H1 (cell line): ENCODE data around the gene CELF4. TPM values are rescaled to one million over a fixed set of nuclear protein-coding genes. Genes with fewer than 3 reads are reported as not detected.
A peak's percentile ranks its signal among the peaks of the same experiment; 100 is the strongest.

Source experiments
- CTCF ChIA-PET: fragments of 300-600 bp; sonication (Branson Sonifier 250); formaldehyde crosslinking; loops from one replicate; lab custom pipeline; 2021; ENCODE audit not compliant: partially characterized antibody; lab: Charles Lee
- POLR2A ChIA-PET: fragments of 300-600 bp; sonication (Branson Sonifier 250); formaldehyde crosslinking; loops from one replicate; lab custom pipeline; 2021; ENCODE audit warnings: inconsistent platforms; ENCODE audit not compliant: partially characterized antibody; lab: Charles Lee
- DNase-seq, 2 experiments: peaks; one replicate each; pipeline versions ENCODE4 v3.0.0 to v3.0.0-alpha.2; 2010 to 2022; ENCODE audit warnings: low spot score in 2 of 2, low read depth in 1 of 2, mixed read lengths in 1 of 2
- FAIRE-seq: peaks from 2 replicates; lab custom pipeline; 2011; peaks lifted over from hg19 to GRCh38; lab: Jason Lieb, UNC
- H2AFZ ChIP-seq: 2 replicates; pipeline ENCODE4 v1.8.1; 2012; ENCODE audit warnings: low read length, inconsistent platforms
- H2AK5ac ChIP-seq: 2 replicates; pipeline ENCODE4 v1.6.1; 2013; ENCODE audit warnings: low read depth, low read length
- H2BK120ac ChIP-seq: replicated peaks from 2 replicates; pipeline ENCODE3; 2013; ENCODE audit warnings: low read depth, low read length, inconsistent platforms
- H2BK12ac ChIP-seq: 2 replicates; pipeline ENCODE4 v1.6.1; 2013; ENCODE audit warnings: low read depth, low read length
- H2BK15ac ChIP-seq: 2 replicates; pipeline ENCODE4 v1.6.1; 2013; ENCODE audit warnings: low read length
- H2BK20ac ChIP-seq: 2 replicates; pipeline ENCODE4 v1.6.1; 2013; ENCODE audit warnings: low read length
- H2BK5ac ChIP-seq: 2 replicates; pipeline ENCODE4 v1.6.1; 2013; ENCODE audit warnings: low read depth, low read length
- H3K14ac ChIP-seq: 2 replicates; pipeline ENCODE4 v1.6.1; 2013; ENCODE audit warnings: inconsistent platforms; ENCODE audit not compliant: insufficient read length
- H3K18ac ChIP-seq: 2 replicates; pipeline ENCODE4 v1.6.1; 2013; ENCODE audit warnings: low read length; ENCODE audit errors: extremely low read depth
- H3K23ac ChIP-seq: 2 replicates; pipeline ENCODE4 v1.6.1; 2013; ENCODE audit warnings: inconsistent platforms; ENCODE audit not compliant: insufficient read length
- H3K23me2 ChIP-seq: 2 replicates; pipeline ENCODE4 v1.6.1; 2013; ENCODE audit warnings: low read depth, low read length
- H3K27ac ChIP-seq: 2 replicates; pipeline ENCODE4 v1.6.1; 2011; ENCODE audit warnings: low read depth, low read length, inconsistent platforms
- H3K27me3 ChIP-seq, 4 experiments: replicated peaks in 1 of 4; 1 replicate in 1 of 4; 2 replicates in 3 of 4; pipeline versions ENCODE4 v1.6.1 to v1.8.1; 2011 to 2013; ENCODE audit warnings: low read length in 3 of 4, mild to moderate bottlenecking in 3 of 4, inconsistent platforms in 2 of 4, mixed read lengths in 2 of 4, moderate library complexity in 1 of 4; ENCODE audit not compliant: control insufficient read depth in 3 of 4, insufficient read depth in 3 of 4; ENCODE audit errors: extremely low read depth in 1 of 4
- H3K36me3 ChIP-seq, 4 experiments: 2 replicates each; pipeline versions ENCODE4 v1.6.1 to v1.8.1; 2011 to 2013; ENCODE audit warnings: mild to moderate bottlenecking in 4 of 4, low read length in 3 of 4, moderate library complexity in 2 of 4, control low read depth in 1 of 4, inconsistent platforms in 1 of 4; ENCODE audit not compliant: insufficient read depth in 4 of 4, control insufficient read depth in 2 of 4
- H3K4ac ChIP-seq: replicated peaks from 2 replicates; pipeline ENCODE3; 2013; ENCODE audit warnings: low read length, low read depth, mixed read lengths, inconsistent platforms; ENCODE audit not compliant: insufficient read length
- H3K4me1 ChIP-seq, 4 experiments: replicated peaks in 1 of 4; 1 replicate in 1 of 4; 2 replicates in 3 of 4; pipeline versions ENCODE4 v1.6.1 to v1.8.1; 2011 to 2013; ENCODE audit warnings: low read length in 3 of 4, inconsistent platforms in 2 of 4, mixed read lengths in 1 of 4; ENCODE audit not compliant: insufficient read depth in 4 of 4, control insufficient read depth in 3 of 4
- H3K4me2 ChIP-seq, 2 experiments: 2 replicates each; pipeline versions ENCODE4 v1.6.1 to v1.8.1; 2011 to 2013; ENCODE audit warnings: low read depth in 2 of 2, low read length in 2 of 2, control low read depth in 1 of 2, inconsistent platforms in 1 of 2, mild to moderate bottlenecking in 1 of 2; ENCODE audit not compliant: insufficient read depth in 1 of 2
- H3K4me3 ChIP-seq, 4 experiments: fragments of 200-600, 300-600 bp in 1 of 4; sonication (generic), shearing (Covaris generic), sonication (Bioruptor Twin) in 1 of 4; 2 replicates each; pipeline versions ENCODE4 v1.5.1 to v1.8.1; 2011 to 2016; ENCODE audit warnings: low read length in 4 of 4, low read depth in 3 of 4, control low read depth in 2 of 4, inconsistent platforms in 2 of 4, mild to moderate bottlenecking in 2 of 4, mixed read lengths in 1 of 4, moderate library complexity in 1 of 4; ENCODE audit not compliant: insufficient read depth in 2 of 4; ENCODE audit errors: extremely low read depth in 1 of 4
- H3K56ac ChIP-seq: replicated peaks from 2 replicates; pipeline ENCODE3; 2013; ENCODE audit warnings: low read depth, mild to moderate bottlenecking, mixed read lengths, low read length, inconsistent platforms; ENCODE audit not compliant: insufficient read length
- H3K79me1 ChIP-seq: 2 replicates; pipeline ENCODE4 v1.6.1; 2013; ENCODE audit warnings: low read depth, low read length, control low read depth
- H3K79me2 ChIP-seq, 2 experiments: 2 replicates each; pipeline versions ENCODE4 v1.6.1 to v1.8.1; 2012 to 2013; ENCODE audit warnings: low read length in 2 of 2, mild to moderate bottlenecking in 2 of 2, inconsistent platforms in 1 of 2; ENCODE audit not compliant: insufficient read depth in 2 of 2, control insufficient read depth in 1 of 2
- H3K9ac ChIP-seq, 4 experiments: replicated peaks in 1 of 4; 1 replicate in 1 of 4; 2 replicates in 3 of 4; pipeline versions ENCODE4 v1.6.1 to v1.8.1; 2011 to 2013; ENCODE audit warnings: low read depth in 3 of 4, low read length in 3 of 4, control low read depth in 2 of 4, mild to moderate bottlenecking in 2 of 4, moderate library complexity in 2 of 4, inconsistent platforms in 1 of 4; ENCODE audit errors: extremely low read depth in 1 of 4
- H3K9me3 ChIP-seq, 2 experiments: 2 replicates each; pipeline versions ENCODE4 v1.6.1 to v1.8.1; 2012 to 2013; ENCODE audit warnings: mild to moderate bottlenecking in 2 of 2, moderate library complexity in 2 of 2, control low read depth in 1 of 2, inconsistent platforms in 1 of 2, low read depth in 1 of 2, low read length in 1 of 2, mixed read lengths in 1 of 2; ENCODE audit not compliant: insufficient read depth in 2 of 2
- H4K20me1 ChIP-seq, 2 experiments: replicated peaks in 1 of 2; 2 replicates each; pipeline versions ENCODE3 to v1.8.1; 2011 to 2013; ENCODE audit warnings: inconsistent platforms in 2 of 2, low read length in 2 of 2, mild to moderate bottlenecking in 1 of 2; ENCODE audit not compliant: insufficient read depth in 2 of 2, control insufficient read depth in 1 of 2
- H4K5ac ChIP-seq: 2 replicates; pipeline ENCODE4 v1.6.1; 2013; ENCODE audit warnings: low read length, low read depth, mixed read lengths, inconsistent platforms; ENCODE audit not compliant: insufficient read length
- H4K8ac ChIP-seq: 2 replicates; pipeline ENCODE4 v1.8.0; 2013; ENCODE audit warnings: mild to moderate bottlenecking, moderate library complexity, low read length, inconsistent platforms; ENCODE audit not compliant: insufficient read depth; ENCODE audit errors: extremely low read depth
- H4K91ac ChIP-seq: replicated peaks from 2 replicates; pipeline ENCODE3; 2013; ENCODE audit warnings: low read length, mixed read lengths, inconsistent platforms; ENCODE audit not compliant: insufficient read length
- CEBPB ChIP-seq: IDR thresholded peaks from 2 replicates; pipeline ENCODE4 v1.6.1; 2012; ENCODE audit warnings: low read depth, low read length
- CTBP2 ChIP-seq: IDR thresholded peaks from 2 replicates; pipeline ENCODE4 v1.7.0; 2011; ENCODE audit warnings: borderline replicate concordance, mild to moderate bottlenecking, moderate library complexity, mixed read lengths, low read length; ENCODE audit not compliant: insufficient read depth, insufficient read length
- E2F6 ChIP-seq: IDR thresholded peaks from 2 replicates; pipeline ENCODE4 v1.6.1; 2012; ENCODE audit warnings: inconsistent platforms
- EGR1 ChIP-seq: IDR thresholded peaks from 2 replicates; pipeline ENCODE4 v1.6.1; 2011; ENCODE audit warnings: low read depth, low read length, borderline replicate concordance
- FOSL1 ChIP-seq: IDR thresholded peaks from 2 replicates; pipeline ENCODE4 v1.6.1; 2011; ENCODE audit warnings: mild to moderate bottlenecking, low read depth, low read length, moderate library complexity; ENCODE audit not compliant: insufficient read depth
- POU5F1 ChIP-seq: IDR thresholded peaks from 2 replicates; pipeline ENCODE4 v1.6.1; 2011; ENCODE audit warnings: low read depth, mild to moderate bottlenecking, low read length, moderate library complexity
- SIRT6 ChIP-seq: IDR thresholded peaks from one replicate; pipeline ENCODE4 v1.7.1; 2012; ENCODE audit warnings: low read length, inconsistent platforms
- WGBS, 2 experiments: shearing (Covaris generic) in 1 of 2; methylation state at CpG; one replicate each; pipeline versions ENCODE4 v1.1.6 to v1.1.7; 2013 to 2015; ENCODE audit warnings: low lambda C conversion rate in 2 of 2, mixed read lengths in 2 of 2, inconsistent platforms in 1 of 2, low coverage in 1 of 2, missing lambda C conversion rate in 1 of 2; ENCODE audit not compliant: insufficient replicate concordance in 2 of 2, insufficient coverage in 1 of 2, insufficient read length in 1 of 2; ENCODE audit errors: extremely low coverage in 1 of 2, missing lambda C conversion rate in 1 of 2; 5-methylcytosine and 5-hydroxymethylcytosine counted together
- polyA plus RNA-seq, 7 experiments: library from polyadenylated mRNA; depleted of rRNA in 3 of 7; stranded (reverse) in 5 of 7; unstranded in 2 of 7; fragments of >200 nt in 5 of 7; fragments of 200-250 nt in 2 of 7; gene quantifications; 1 replicate in 5 of 7; 2 replicates in 1 of 7; 4 replicates in 1 of 7; pipeline versions ENCODE4 v1.2.1 to v1.2.3, GENCODE V29; 2011 to 2013; ENCODE audit warnings: missing spikeins in 2 of 7, mixed read lengths in 2 of 7
- total RNA-seq: library from RNA; stranded (reverse); fragmentation: NEBNext Ultra II Directional; extraction: Animal tissue kit (Norgen Biotek cat#: 25700); gene quantifications from 2 replicates; pipeline ENCODE4 v1.2.1, GENCODE V29; 2021

CELF4 gene
- total and polyA plus RNA-seq, 2 of the 8 experiments (the other 6 are each of a cell fraction or from before 2014, with no cell fraction given) = 1.6 to 3.4 TPM

GRCh38 chr18:37452015-37452414 lies 113.6 kb downstream of the CELF4 start:
- WGBS, 2 experiments = 79% methylated on average over 6 of the region's 6 CpGs; no CpG with 5 or more reads in 1 of the 2 experiments
- no peaks in the 10 kb centered on the region for H3K79me1 ChIP-seq
- H3K56ac ChIP-seq = no peak overlapping the region
- peaks cover 0 to 4% of the 10 kb centered on the region in 2 experiments for H4K20me1 ChIP-seq
- H2BK15ac ChIP-seq = 0 out of 2 replicates have a peak overlapping the region, but pooled peaks have one; percentile 40
- no peak overlapping the region for H3K23ac ChIP-seq
- H3K4ac ChIP-seq = no peak overlapping the region
- no peak overlapping the region for H3K18ac ChIP-seq
- peak overlapping the region; percentile 17; the same call in 1 of the 2 replicates for H2BK12ac ChIP-seq
- H2AFZ ChIP-seq = no peak overlapping the region
- H4K5ac ChIP-seq = no peak overlapping the region
- H3K4me1 ChIP-seq = peaks cover 8 to 16% (median 10%) of the 10 kb centered on the region in 4 experiments
- CTCF ChIA-PET = interaction anchor here (13.4 kb wide), 1 partner anchor 23 kb away, joined by 144 read pairs; no protein-coding TSS in a partner anchor
- H2BK5ac ChIP-seq = no peak overlapping the region
- H3K79me2 ChIP-seq = no peaks in the 10 kb centered on the region
- H2AK5ac ChIP-seq = 0 out of 2 replicates have a peak overlapping the region, but pooled peaks have one; percentile 82
- H2BK20ac ChIP-seq = no peak overlapping the region
- H3K9ac ChIP-seq = no peak overlapping the region
- no peak overlapping the region for H3K4me3 ChIP-seq
- H3K36me3 ChIP-seq = no peaks in the 10 kb centered on the region
- H4K91ac ChIP-seq = no peak overlapping the region
- H3K4me2 ChIP-seq = no peak overlapping the region; a peak in 1 of 4 replicates
- FAIRE-seq (no peak), DNase-seq (no peak)
- no peak overlapping the region for H3K14ac ChIP-seq
- H3K23me2 ChIP-seq = peaks cover 2% of the 10 kb centered on the region
- H3K9me3 ChIP-seq = no peaks in the 10 kb centered on the region
- H3K27ac ChIP-seq = no peak overlapping the region
- TF ChIP-seq FOSL1 (no peak), EGR1 (no peak), E2F6 (no peak), CEBPB (no peak), SIRT6 (no peak), CTBP2 (no peak), POU5F1 (no peak)
- peaks cover 0 to 3% (median 0%) of the 10 kb centered on the region in 4 experiments; a peak in 2 of 7 replicates for H3K27me3 ChIP-seq
- no peak overlapping the region for H2BK120ac ChIP-seq
- H4K8ac ChIP-seq = no peak overlapping the region
- POLR2A ChIA-PET = no interaction called here
